Type B pancreatic cell (in vitro differentiated cells): ENCODE results near the gene GDPD5. TPM values are rescaled to one million over a fixed set of nuclear protein-coding genes. Genes with fewer than 3 reads are reported as not detected.

ENCODE experiments used
- DNase-seq: peaks from one replicate; pipeline ENCODE4 v3.0.0; 2021; ENCODE audit warnings: mixed read lengths; ENCODE audit not compliant: unreplicated experiment; ENCODE audit errors: extremely low spot score
- H3K27ac Mint-ChIP-seq: 2 replicates; pipeline ENCODE4 v1.8.0; 2021; ENCODE audit warnings: mild to moderate bottlenecking, mixed read lengths
- H3K27me3 Mint-ChIP-seq: 2 replicates; pipeline ENCODE4 v1.8.0; 2021; ENCODE audit warnings: mixed read lengths
- H3K36me3 Mint-ChIP-seq: 2 replicates; pipeline ENCODE4 v1.8.0; 2021; ENCODE audit warnings: mixed read lengths
- H3K4me1 Mint-ChIP-seq: one replicate; pipeline ENCODE4 v1.8.0; 2021; ENCODE audit warnings: mixed read lengths; ENCODE audit not compliant: unreplicated experiment
- H3K4me3 Mint-ChIP-seq: 2 replicates; pipeline ENCODE4 v1.8.0; 2021; ENCODE audit warnings: mild to moderate bottlenecking, mixed read lengths
- H3K9me3 Mint-ChIP-seq: 2 replicates; pipeline ENCODE4 v1.8.0; 2021; ENCODE audit warnings: mixed read lengths
- total RNA-seq: library from RNA; stranded (reverse); gene quantifications from 2 replicates; pipeline ENCODE4 v1.2.1, GENCODE V29; 2021; ENCODE audit warnings: low replicate concordance
- TF ChIP-seq, protein P1 (sequence below): fragments of 200-600 bp; sonication (generic); conservative IDR thresholded peaks from 2 replicates; pipeline ENCODE4 v1.5.0; 2021; ENCODE audit warnings: antibody characterized with exemption, mild to moderate bottlenecking

Gene GDPD5
- total RNA-seq, 1 donor from 2014 or later, result 11.3 TPM

DNA sequence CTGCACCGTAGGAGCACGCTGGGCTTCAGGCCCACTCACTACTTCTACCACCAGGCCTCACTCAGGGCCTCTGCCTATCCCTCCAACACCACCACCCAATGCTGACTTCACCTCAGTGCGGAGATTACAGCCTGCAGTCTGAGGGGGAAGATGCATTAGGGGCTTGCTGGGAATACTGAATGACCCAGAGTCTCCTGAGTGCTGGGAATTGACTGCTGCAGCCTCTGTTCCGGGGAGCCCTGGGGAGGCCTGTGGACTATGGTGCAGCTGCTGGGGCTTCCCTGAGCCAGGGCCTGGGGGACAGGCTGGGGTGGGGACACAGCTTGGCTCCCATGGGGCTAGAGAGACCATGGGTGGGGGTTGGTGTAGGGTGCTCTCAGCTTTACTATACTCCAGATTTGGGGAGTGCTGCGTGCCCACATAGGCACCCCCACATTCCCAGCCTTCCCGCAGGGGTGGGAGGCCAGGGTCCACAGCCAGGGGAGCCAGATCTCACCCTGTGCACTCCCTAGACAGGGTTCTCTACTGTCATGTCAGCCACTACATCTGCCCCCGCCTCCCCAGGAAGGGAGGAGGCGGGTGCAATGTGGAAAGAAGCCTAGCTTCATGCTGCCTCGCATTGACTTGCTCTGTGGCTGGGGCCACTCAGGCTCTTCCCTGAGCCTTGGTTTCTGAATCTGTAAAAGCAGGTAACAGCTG, 44.4 kb downstream of the GDPD5 start:
- Mint-ChIP-seq H3K4me1 (peaks cover 9% of the 10 kb centered on the region), H3K4me3 (no peak overlapping the region)

DNA sequence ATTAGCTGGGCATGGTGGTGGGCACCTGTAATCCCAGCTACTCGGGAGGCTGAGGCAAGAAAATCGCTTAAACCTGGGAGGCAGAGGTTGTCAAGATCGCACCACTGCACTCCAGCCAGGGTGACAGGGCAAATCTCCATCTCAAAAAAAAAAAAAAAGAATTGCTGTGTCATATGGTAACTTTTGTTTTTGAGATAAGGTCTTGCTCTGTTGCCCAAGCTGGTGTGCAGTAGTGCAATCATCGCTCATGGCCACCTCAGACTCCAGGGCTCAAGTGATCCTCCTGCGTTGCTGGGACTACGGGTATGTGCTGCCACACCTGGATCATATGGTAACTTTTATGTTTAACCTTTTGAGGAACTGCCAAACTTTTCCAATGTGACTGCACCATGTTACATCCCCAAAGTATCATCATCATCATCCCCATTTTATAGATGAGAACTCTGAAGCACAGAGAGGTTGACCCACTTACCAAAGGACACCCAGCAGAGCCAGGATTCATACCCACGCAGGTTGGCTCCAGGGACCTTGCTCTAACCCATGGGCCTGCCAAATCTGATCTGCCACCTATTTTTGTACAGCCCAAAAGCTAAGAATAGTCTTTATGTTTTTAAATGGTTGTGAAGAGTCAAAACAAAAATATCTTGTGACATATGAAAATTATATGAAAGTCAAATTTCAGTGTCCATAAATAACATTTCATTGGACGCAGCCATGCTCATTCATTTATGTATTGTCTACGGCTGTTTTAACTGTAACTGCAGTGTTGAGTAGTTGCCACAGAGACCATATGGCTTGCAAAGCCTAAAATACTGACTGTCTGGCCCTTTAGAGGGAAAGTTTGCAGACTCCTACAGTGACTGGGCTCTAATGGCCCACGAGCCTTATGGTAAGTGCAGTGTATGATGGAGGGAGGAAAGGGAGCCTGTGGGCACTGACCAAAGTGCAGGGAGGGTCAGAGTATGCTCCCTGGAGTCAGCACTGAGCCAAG, 45.3 kb downstream of the GDPD5 start:
- TF ChIP-seq, protein P1, sequence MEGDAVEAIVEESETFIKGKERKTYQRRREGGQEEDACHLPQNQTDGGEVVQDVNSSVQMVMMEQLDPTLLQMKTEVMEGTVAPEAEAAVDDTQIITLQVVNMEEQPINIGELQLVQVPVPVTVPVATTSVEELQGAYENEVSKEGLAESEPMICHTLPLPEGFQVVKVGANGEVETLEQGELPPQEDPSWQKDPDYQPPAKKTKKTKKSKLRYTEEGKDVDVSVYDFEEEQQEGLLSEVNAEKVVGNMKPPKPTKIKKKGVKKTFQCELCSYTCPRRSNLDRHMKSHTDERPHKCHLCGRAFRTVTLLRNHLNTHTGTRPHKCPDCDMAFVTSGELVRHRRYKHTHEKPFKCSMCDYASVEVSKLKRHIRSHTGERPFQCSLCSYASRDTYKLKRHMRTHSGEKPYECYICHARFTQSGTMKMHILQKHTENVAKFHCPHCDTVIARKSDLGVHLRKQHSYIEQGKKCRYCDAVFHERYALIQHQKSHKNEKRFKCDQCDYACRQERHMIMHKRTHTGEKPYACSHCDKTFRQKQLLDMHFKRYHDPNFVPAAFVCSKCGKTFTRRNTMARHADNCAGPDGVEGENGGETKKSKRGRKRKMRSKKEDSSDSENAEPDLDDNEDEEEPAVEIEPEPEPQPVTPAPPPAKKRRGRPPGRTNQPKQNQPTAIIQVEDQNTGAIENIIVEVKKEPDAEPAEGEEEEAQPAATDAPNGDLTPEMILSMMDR, result no peak
- H3K27me3 Mint-ChIP-seq, result no peaks in the 10 kb centered on the region
- H3K27ac Mint-ChIP-seq, result no peak overlapping the region
- DNase-seq, result no peak
- no peak overlapping the region for H3K4me3 Mint-ChIP-seq
- H3K4me1 Mint-ChIP-seq, result peaks cover 15% of the 10 kb centered on the region
- H3K36me3 Mint-ChIP-seq, result no peaks in the 10 kb centered on the region
- H3K9me3 Mint-ChIP-seq, result no peaks in the 10 kb centered on the region

More for the DNA sequence above, 44.4 kb downstream of the GDPD5 start:
- no peak overlapping the region for H3K27ac Mint-ChIP-seq
- TF ChIP-seq, protein P1, result no peak
- H3K9me3 Mint-ChIP-seq, result no peaks in the 10 kb centered on the region
- no peaks in the 10 kb centered on the region for H3K36me3 Mint-ChIP-seq
- no peaks in the 10 kb centered on the region for H3K27me3 Mint-ChIP-seq
- DNase-seq, result peak; percentile 55

DNA sequence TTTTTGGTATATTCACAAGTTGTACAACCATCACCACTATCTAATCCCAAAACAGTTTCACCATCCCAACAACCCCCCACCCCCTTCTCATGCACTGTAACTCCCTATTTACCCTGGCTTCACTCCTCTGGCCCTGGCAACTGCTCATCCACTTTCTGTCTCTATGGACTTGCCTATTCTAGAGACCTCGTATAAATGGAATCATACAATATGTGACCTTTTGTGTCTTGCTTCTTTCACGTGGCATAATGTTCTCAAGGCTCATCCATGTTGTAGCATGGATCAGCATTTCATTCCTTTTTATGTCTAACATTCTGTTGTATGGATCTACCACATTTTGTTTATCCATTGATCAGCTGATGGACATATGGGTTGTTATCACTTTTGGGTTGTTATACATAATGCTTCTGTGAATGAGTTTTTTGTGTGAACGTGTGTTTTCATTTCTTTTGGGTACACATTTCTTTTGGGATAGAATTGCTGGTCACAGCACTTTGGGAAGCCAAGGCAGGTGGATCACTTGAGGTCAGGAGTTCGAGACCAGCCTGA, 46.1 kb downstream of the GDPD5 start:
- no peak overlapping the region for H3K4me3 Mint-ChIP-seq
- H3K27me3 Mint-ChIP-seq, result no peaks in the 10 kb centered on the region
- no peak overlapping the region for H3K27ac Mint-ChIP-seq
- TF ChIP-seq, protein P1, result no peak
- no peaks in the 10 kb centered on the region for H3K9me3 Mint-ChIP-seq
- no peaks in the 10 kb centered on the region for H3K36me3 Mint-ChIP-seq
- no peak for DNase-seq
- H3K4me1 Mint-ChIP-seq, result peaks cover 23% of the 10 kb centered on the region

DNA sequence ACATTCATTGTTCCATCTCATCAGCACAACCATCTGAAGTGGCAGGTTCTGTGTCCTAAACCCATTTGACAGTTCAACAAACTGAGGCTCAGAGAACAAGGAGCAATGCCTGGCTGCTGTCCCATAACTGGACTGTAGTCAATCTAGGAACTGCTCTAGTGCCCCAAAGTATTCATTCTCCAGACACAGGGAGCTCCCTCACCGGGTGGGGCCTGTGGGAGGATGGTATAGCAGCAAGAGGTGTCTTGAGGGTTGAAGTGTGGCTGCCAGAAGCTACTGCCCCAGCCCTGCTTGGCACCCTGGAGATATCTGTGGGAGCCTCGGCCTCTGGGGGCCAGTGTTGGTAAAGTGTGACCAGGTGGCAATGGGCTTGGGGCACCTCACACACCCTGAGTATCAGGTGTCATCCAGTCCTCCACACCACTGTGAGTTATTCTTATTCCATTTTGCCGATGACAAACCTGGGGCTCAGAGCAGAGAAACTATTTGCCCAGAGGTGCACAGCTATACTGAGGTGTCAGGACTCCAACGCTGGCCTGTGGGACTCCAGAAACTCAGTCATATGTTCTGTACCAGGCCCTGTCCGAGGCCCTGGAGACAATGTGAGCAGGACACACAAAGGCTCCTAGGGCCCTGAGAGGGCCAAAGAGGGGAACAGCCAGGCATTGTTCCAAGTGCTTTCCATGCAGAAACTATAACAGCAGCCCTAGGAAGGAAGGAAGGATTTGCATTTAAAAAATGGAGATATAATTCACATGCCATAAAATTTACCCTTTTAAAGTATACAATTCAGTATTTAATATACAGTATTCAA, 46.8 kb downstream of the GDPD5 start:
- H3K36me3 Mint-ChIP-seq, result no peaks in the 10 kb centered on the region
- H3K9me3 Mint-ChIP-seq, result no peaks in the 10 kb centered on the region

More for the DNA sequence above, 46.8 kb downstream of the GDPD5 start:
- TF ChIP-seq, protein P1, result no peak
- Mint-ChIP-seq H3K27ac (no peak overlapping the region), H3K4me3 (no peak overlapping the region), H3K4me1 (peaks cover 29% of the 10 kb centered on the region), H3K27me3 (no peaks in the 10 kb centered on the region)
- no peak for DNase-seq
